ENCODE measurements around the gene DAPP1. TPM values are rescaled to one million over a fixed set of nuclear protein-coding genes. Genes with fewer than 3 reads are reported as not detected.

DAPP1 gene
- total RNA-seq, 1 experiment from 2014 or later, result not detected

GRCh38 chr4:99838927-99839326, 22.3 kb downstream of the DAPP1 start:
- ChIA-PET POLR2A (no interaction called here), CTCF (no interaction called here)
- no peaks in the 10 kb centered on the region; the same call in 1 of the 2 replicates for H3K27me3 Mint-ChIP-seq (ENCODE audit: low read depth)
- DNase-seq (ENCODE audit: low spot score), result no peak
- TF ChIP-seq IRF2 (CRISPR knock-in tag; IDR thresholded peaks at IDR 0.05; ENCODE audit: borderline replicate concordance, low read depth), result no peak
- TF ChIP-seq FOXK1 (CRISPR knock-in tag; IDR thresholded peaks at IDR 0.05), result no peak
- no peak for TF ChIP-seq MXD4 (CRISPR knock-in tag; IDR thresholded peaks at IDR 0.05; ENCODE audit: borderline replicate concordance)
- no peak for TF ChIP-seq OVOL2 (CRISPR knock-in tag; IDR thresholded peaks at IDR 0.05; ENCODE audit: borderline replicate concordance)
- no peak for TF ChIP-seq ZNF138 (CRISPR knock-in tag; conservative IDR thresholded peaks at IDR 0.05)
- no peak for TF ChIP-seq NR3C1 (CRISPR knock-in tag; conservative IDR thresholded peaks at IDR 0.05; ENCODE audit: low read depth)
- no peak for TF ChIP-seq GRHL2 (CRISPR knock-in tag; IDR thresholded peaks at IDR 0.05; ENCODE audit: insufficient replicate concordance, severe bottlenecking)
- TF ChIP-seq CREB1 (CRISPR knock-in tag; IDR thresholded peaks at IDR 0.05), result no peak
- TF ChIP-seq FOXJ3 (CRISPR knock-in tag; IDR thresholded peaks at IDR 0.05; ENCODE audit: borderline replicate concordance), result no peak
- TF ChIP-seq ZNF232 (CRISPR knock-in tag; IDR thresholded peaks at IDR 0.05), result no peak
- no peak for TF ChIP-seq SOX15 (CRISPR knock-in tag; IDR thresholded peaks at IDR 0.05)
- no peak for TF ChIP-seq E2F5 (CRISPR knock-in tag; IDR thresholded peaks at IDR 0.05)
- no peak for TF ChIP-seq ATF2 (CRISPR knock-in tag; IDR thresholded peaks at IDR 0.05; ENCODE audit: borderline replicate concordance, low read depth)
- no peak for TF ChIP-seq RELA (CRISPR knock-in tag; IDR thresholded peaks at IDR 0.05; ENCODE audit: borderline replicate concordance)
- TF ChIP-seq USF2 (CRISPR knock-in tag; IDR thresholded peaks at IDR 0.05), result no peak
- no peak for TF ChIP-seq ZNF121 (CRISPR knock-in tag; IDR thresholded peaks at IDR 0.05)
- no peak overlapping the region for H3K4me3 Mint-ChIP-seq
- H3K36me3 Mint-ChIP-seq, result no peaks in the 10 kb centered on the region
- no peaks in the 10 kb centered on the region for H3K9me3 Mint-ChIP-seq
- no peak for ATAC-seq
- no peaks in the 10 kb centered on the region for H3K4me1 Mint-ChIP-seq
- H3K27ac Mint-ChIP-seq, result no peak overlapping the region

GRCh38 chr4:99841129-99841528, 24.5 kb downstream of the DAPP1 start:
- ATAC-seq, result no peak
- no peak overlapping the region for H3K27ac Mint-ChIP-seq
- H3K36me3 Mint-ChIP-seq, result no peaks in the 10 kb centered on the region
- no peak for DNase-seq (ENCODE audit: low spot score)
- TF ChIP-seq NFE2L1 (CRISPR knock-in tag; IDR thresholded peaks at IDR 0.05) (no peak), AR (CRISPR knock-in tag; IDR thresholded peaks at IDR 0.05) (no peak), FOXP4 (CRISPR knock-in tag; IDR thresholded peaks at IDR 0.05) (no peak), ZNF219 (CRISPR knock-in tag; IDR thresholded peaks at IDR 0.05; ENCODE audit: borderline replicate concordance) (no peak), ZNF671 (CRISPR knock-in tag; IDR thresholded peaks at IDR 0.05) (no peak), ZNF263 (CRISPR knock-in tag; IDR thresholded peaks at IDR 0.05; ENCODE audit: low read depth) (no peak), NR2C2 (CRISPR knock-in tag; IDR thresholded peaks at IDR 0.05) (no peak)
- no peaks in the 10 kb centered on the region for H3K4me1 Mint-ChIP-seq
- H3K9me3 Mint-ChIP-seq, result no peaks in the 10 kb centered on the region
- no peak overlapping the region for H3K4me3 Mint-ChIP-seq
- no peaks in the 10 kb centered on the region for H3K27me3 Mint-ChIP-seq (ENCODE audit: low read depth)
- ChIA-PET CTCF (no interaction called here), POLR2A (no interaction called here)
